Measurements from ENCODE around the gene EIF2B5. TPM values are rescaled to one million over a fixed set of nuclear protein-coding genes. Genes with fewer than 3 reads are reported as not detected.

The EIF2B5 gene
- total and polyA plus RNA-seq, 2 of the 13 experiments (the other 11 are each of a cell fraction or from before 2014, with no cell fraction given) = 38.4 to 60.2 TPM

GRCh38 chr3:184133840-184134745, 1.1 kb upstream of the EIF2B5 start:
- Histone ChIP-seq H3K27me3 (ENCODE audit: control insufficient read depth in 1 of 2, insufficient read depth in 2 of 2, low read length in 2 of 2) (no peaks in the 10 kb centered on the region; a peak in 1 of 5 replicates), H3K4me2 (ENCODE audit: low read depth, low read length) (peak overlapping the region; percentile 82), H3K4me1 (ENCODE audit: insufficient read depth, low read length) (peaks cover 23% of the 10 kb centered on the region), H3K9me3 (ENCODE audit: low read length) (no peaks in the 10 kb centered on the region), H3K9ac (ENCODE audit: insufficient read depth, low read depth, low read length) (peak overlapping the region; percentile 89), H3K36me3 (replicated peaks in 1 of 2; ENCODE audit: control insufficient read depth in 1 of 2, insufficient read depth in 2 of 2, low read length in 2 of 2) (peaks cover 2 to 6% of the 10 kb centered on the region in 2 experiments; a peak in 3 of 5 replicates), H3K4me3 (replicated peaks in 1 of 3; ENCODE audit: insufficient read depth in 1 of 3, low read depth in 2 of 3, low read length in 3 of 3) (peak overlapping the region; percentile 86 to 94 (median 93)), H2AFZ (ENCODE audit: low read length) (peak overlapping the region; percentile 56), H4K20me1 (ENCODE audit: insufficient read depth, low read length) (no peaks in the 10 kb centered on the region), H3K79me2 (ENCODE audit: insufficient read depth, low read length) (peaks cover 30% of the 10 kb centered on the region), H3K27ac (ENCODE audit: extremely low read length, insufficient read depth, low read length) (peak overlapping the region; percentile 61)
- ATAC-seq = peak; percentile 81
- WGBS (ENCODE audit: low lambda C conversion rate) = 4% methylated on average over 35 of the region's 37 CpGs
- intact Hi-C loops (cut with micrococcal nuclease; ENCODE audit: unreplicated experiment) = loop anchor here (2.0 to 5.0 kb wide), 2 partner anchors 92 to 239 kb away; no protein-coding TSS in a partner anchor
- ChIA-PET CTCF (ENCODE audit: low intra/inter-chr PET ratio, low total read pairs) (no interaction called here), POLR2A (interaction anchor here (0.7 to 2.8 kb wide), 12 partner anchors 9 to 250 kb away, joined by 3 to 28 read pairs (median 5); partner anchors contain the start of genes ABCC5, ABCF3, DVL3 and PARL)
- peak; percentile 61 for FAIRE-seq
- DNase-seq (ENCODE audit: low spot score) = peak; percentile 74
- no TSS peak for BruUV-seq (replicated peaks)
- in situ Hi-C loops (cut with HindIII; ENCODE audit: extremely low pct_ligation_motif_present, low pct_unique_long_range_greater_than_20kb) = loop anchor here (25.0 kb wide), 1 partner anchor 247 kb away; the partner anchor contains the start of gene PARL
- TF ChIP-seq ZBTB14 (CRISPR knock-in tag; IDR thresholded peaks at IDR 0.05) (no peak), ZNF749 (CRISPR knock-in tag; IDR thresholded peaks at IDR 0.05; ENCODE audit: borderline replicate concordance) (0 out of 2 replicates have a peak, but pooled peaks have one; percentile 53), GFI1 (CRISPR knock-in tag; IDR thresholded peaks at IDR 0.05; ENCODE audit: borderline replicate concordance) (no peak), ZNF781 (CRISPR knock-in tag; IDR thresholded peaks at IDR 0.05; ENCODE audit: borderline replicate concordance, not compliant biosample characterization) (peak; percentile 42), ZNF441 (CRISPR knock-in tag; IDR thresholded peaks at IDR 0.05; ENCODE audit: borderline replicate concordance) (peak; percentile 75), DRAP1 (CRISPR knock-in tag; IDR thresholded peaks at IDR 0.05) (0 out of 2 replicates have a peak, but pooled peaks have one; percentile 8), PRDM15 (CRISPR knock-in tag; IDR thresholded peaks at IDR 0.05) (peak; percentile 84), SNAI1 (CRISPR knock-in tag; IDR thresholded peaks at IDR 0.05; ENCODE audit: borderline replicate concordance) (0 out of 2 replicates have a peak, but pooled peaks have one; percentile 30), NR2C2 (CRISPR knock-in tag; IDR thresholded peaks at IDR 0.05; ENCODE audit: borderline replicate concordance) (peak; percentile 75), KDM2A (CRISPR knock-in tag; IDR thresholded peaks at IDR 0.05; ENCODE audit: borderline replicate concordance, low read depth) (peak; percentile 89), ZNF331 (CRISPR knock-in tag; IDR thresholded peaks at IDR 0.05) (peak; percentile 73; the same call in 1 of the 2 replicates), ZNF335 (CRISPR knock-in tag; IDR thresholded peaks at IDR 0.05) (peak; percentile 52; the same call in 1 of the 2 replicates)
- TF ChIP-seq, protein P1, sequence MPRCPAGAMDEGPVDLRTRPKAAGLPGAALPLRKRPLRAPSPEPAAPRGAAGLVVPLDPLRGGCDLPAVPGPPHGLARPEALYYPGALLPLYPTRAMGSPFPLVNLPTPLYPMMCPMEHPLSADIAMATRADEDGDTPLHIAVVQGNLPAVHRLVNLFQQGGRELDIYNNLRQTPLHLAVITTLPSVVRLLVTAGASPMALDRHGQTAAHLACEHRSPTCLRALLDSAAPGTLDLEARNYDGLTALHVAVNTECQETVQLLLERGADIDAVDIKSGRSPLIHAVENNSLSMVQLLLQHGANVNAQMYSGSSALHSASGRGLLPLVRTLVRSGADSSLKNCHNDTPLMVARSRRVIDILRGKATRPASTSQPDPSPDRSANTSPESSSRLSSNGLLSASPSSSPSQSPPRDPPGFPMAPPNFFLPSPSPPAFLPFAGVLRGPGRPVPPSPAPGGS (CRISPR knock-in tag; IDR thresholded peaks at IDR 0.05) = peak; percentile 59; the same call in 1 of the 2 replicates
